Naive B cell (primary cell): ENCODE data around the gene GDE1. TPM values are rescaled to one million over a fixed set of nuclear protein-coding genes. Genes with fewer than 3 reads are reported as not detected.

Experiments used
- ATAC-seq, 2 donors: fragments of 150-1000 bp; cut with Tn5 transposase; 2 replicates each; pipeline ENCODE4 v1.10.0; 2021; ENCODE audit warnings: low read depth in 2 of 2, mild to moderate bottlenecking in 2 of 2, moderate library complexity in 2 of 2
- DNase-seq: peaks from one replicate; pipeline ENCODE4 v3.0.0; 2022
- H3K27ac Mint-ChIP-seq, 6 donors: one replicate each; pipeline ENCODE4 v1.8.0; 2020 to 2022; ENCODE audit warnings: mild to moderate bottlenecking in 6 of 6, mixed read lengths in 6 of 6, moderate library complexity in 5 of 6, inconsistent platforms in 2 of 6
- H3K27me3 Mint-ChIP-seq, 3 donors: one replicate each; pipeline ENCODE4 v1.8.0; 2021 to 2022; ENCODE audit warnings: mixed read lengths in 3 of 3, mild to moderate bottlenecking in 1 of 3
- H3K36me3 Mint-ChIP-seq, 2 donors: one replicate each; pipeline ENCODE4 v1.8.0; 2020 to 2022; ENCODE audit warnings: mixed read lengths in 2 of 2, inconsistent platforms in 1 of 2, mild to moderate bottlenecking in 1 of 2
- H3K4me1 Mint-ChIP-seq, 3 donors: one replicate each; pipeline ENCODE4 v1.8.0; 2020 to 2022; ENCODE audit warnings: mixed read lengths in 3 of 3, inconsistent platforms in 1 of 3, mild to moderate bottlenecking in 1 of 3, moderate library complexity in 1 of 3
- H3K4me3 Mint-ChIP-seq, 8 donors: one replicate each; pipeline ENCODE4 v1.8.0; 2020 to 2022; ENCODE audit warnings: mild to moderate bottlenecking in 8 of 8, mixed read lengths in 8 of 8, moderate library complexity in 8 of 8, inconsistent platforms in 2 of 8
- H3K9me3 Mint-ChIP-seq, 7 donors: one replicate each; pipeline ENCODE4 v1.8.0; 2020 to 2022; ENCODE audit warnings: mixed read lengths in 7 of 7, mild to moderate bottlenecking in 5 of 7, inconsistent platforms in 2 of 7, moderate library complexity in 1 of 7
- polyA plus RNA-seq, 6 donors: library from polyadenylated mRNA; unstranded; fragments of 300-500 nt; fragmentation: Illumina TruSeq; gene quantifications; one replicate each; pipeline ENCODE4 v1.2.3, GENCODE V29; 2021; ENCODE audit warnings: low read depth in 6 of 6

GDE1 gene
- polyA plus RNA-seq, 6 donors from 2014 or later, result 25.2 to 36.3 (median 28.2) TPM

- Mint-ChIP-seq H3K9me3 (peaks cover 0 to 1% (median 0%) of the 10 kb centered on the region in 7 donors), H3K27ac (no peak overlapping the region), H3K27me3 (no peaks in the 10 kb centered on the region), H3K4me1 (no peaks in the 10 kb centered on the region), H3K36me3 (peaks cover 25 to 35% of the 10 kb centered on the region in 2 donors), H3K4me3 (no peak overlapping the region)
- DNase-seq (no peak), ATAC-seq (no peak)
These were observed 20.4 kb upstream of the GDE1 start for GRCh38 chr16:19542138-19542821.

- Mint-ChIP-seq H3K27ac (no peak overlapping the region), H3K4me3 (no peak overlapping the region), H3K9me3 (peaks cover 0 to 1% (median 0%) of the 10 kb centered on the region in 7 donors), H3K27me3 (no peaks in the 10 kb centered on the region), H3K4me1 (no peaks in the 10 kb centered on the region), H3K36me3 (peaks cover 29 to 35% of the 10 kb centered on the region in 2 donors)
- DNase-seq (no peak), ATAC-seq (no peak)
These were observed 18.5 kb upstream of the GDE1 start for GRCh38 chr16:19540241-19540970.

GRCh38 chr16:19532601-19533000, 10.7 kb upstream of the GDE1 start:
- DNase-seq, result no peak
- no peak overlapping the region for H3K27ac Mint-ChIP-seq
- peaks cover 0 to 10% of the 10 kb centered on the region in 2 donors for H3K36me3 Mint-ChIP-seq
- H3K9me3 Mint-ChIP-seq, result no peaks in the 10 kb centered on the region
- H3K27me3 Mint-ChIP-seq, result no peaks in the 10 kb centered on the region
- no peaks in the 10 kb centered on the region for H3K4me1 Mint-ChIP-seq
- H3K4me3 Mint-ChIP-seq, result no peak overlapping the region
- no peak for ATAC-seq

- DNase-seq (no peak), ATAC-seq (no peak)
- no peaks in the 10 kb centered on the region for H3K27me3 Mint-ChIP-seq
- H3K27ac Mint-ChIP-seq, result no peak overlapping the region
- H3K9me3 Mint-ChIP-seq, result no peaks in the 10 kb centered on the region
- H3K4me3 Mint-ChIP-seq, result no peak overlapping the region
- peaks cover 12 to 20% (median 17%) of the 10 kb centered on the region in 3 donors for H3K4me1 Mint-ChIP-seq
- peaks cover 5 to 6% of the 10 kb centered on the region in 2 donors for H3K36me3 Mint-ChIP-seq
These were observed 6.8 kb upstream of the GDE1 start for GRCh38 chr16:19528666-19529065.

GRCh38 chr16:19527161-19527560, 5.3 kb upstream of the GDE1 start:
- ATAC-seq, result no peak
- H3K4me3 Mint-ChIP-seq, result no peak overlapping the region
- peaks cover 6 to 7% of the 10 kb centered on the region in 2 donors for H3K36me3 Mint-ChIP-seq
- H3K27me3 Mint-ChIP-seq, result no peaks in the 10 kb centered on the region
- H3K9me3 Mint-ChIP-seq, result no peaks in the 10 kb centered on the region
- no peak for DNase-seq
- no peak overlapping the region for H3K27ac Mint-ChIP-seq
- H3K4me1 Mint-ChIP-seq, result peaks cover 14 to 27% (median 26%) of the 10 kb centered on the region in 3 donors

- peak overlapping the region; percentile 90 to 100 (median 96) for H3K4me3 Mint-ChIP-seq
- no peaks in the 10 kb centered on the region for H3K27me3 Mint-ChIP-seq
- peaks cover 6 to 7% of the 10 kb centered on the region in 2 donors for H3K36me3 Mint-ChIP-seq
- DNase-seq, result no peak
- no peaks in the 10 kb centered on the region for H3K9me3 Mint-ChIP-seq
- ATAC-seq, result no peak
- peaks cover 28 to 43% (median 42%) of the 10 kb centered on the region in 3 donors for H3K4me1 Mint-ChIP-seq
- H3K27ac Mint-ChIP-seq, result peak overlapping the region in 2 of 6 donors; percentile 3 to 98
These were observed 3.5 kb upstream of the GDE1 start for GRCh38 chr16:19525385-19525723.

- ATAC-seq, result no peak
- H3K27ac Mint-ChIP-seq, result peak overlapping the region; percentile 84 to 98 (median 90)
- H3K36me3 Mint-ChIP-seq, result peaks cover 6 to 7% of the 10 kb centered on the region in 2 donors
- peak overlapping the region; percentile 90 to 100 (median 96) for H3K4me3 Mint-ChIP-seq
- peak; percentile 25 for DNase-seq
- H3K4me1 Mint-ChIP-seq, result peaks cover 28 to 49% (median 47%) of the 10 kb centered on the region in 3 donors
- no peaks in the 10 kb centered on the region for H3K27me3 Mint-ChIP-seq
- H3K9me3 Mint-ChIP-seq, result no peaks in the 10 kb centered on the region
These were observed 2.9 kb upstream of the GDE1 start for GRCh38 chr16:19524616-19525384.

GRCh38 chr16:19524356-19524615, 2.4 kb upstream of the GDE1 start:
- Mint-ChIP-seq H3K4me1 (peaks cover 28 to 52% (median 47%) of the 10 kb centered on the region in 3 donors), H3K27me3 (no peaks in the 10 kb centered on the region), H3K9me3 (no peaks in the 10 kb centered on the region), H3K4me3 (peak overlapping the region; percentile 90 to 100 (median 96)), H3K27ac (peak overlapping the region; percentile 84 to 98 (median 90)), H3K36me3 (peaks cover 6 to 7% of the 10 kb centered on the region in 2 donors)
- ATAC-seq (no peak), DNase-seq (no peak)

GRCh38 chr16:19523559-19524355, 1.9 kb upstream of the GDE1 start, which contains the start of gene CCP110:
TSS of gene CCP110 (plus strand) at chr16:19523942. CDS start at chr16:19527882, 3,940 bp downstream.
- Mint-ChIP-seq H3K36me3 (peaks cover 2 to 7% of the 10 kb centered on the region in 2 donors), H3K9me3 (no peaks in the 10 kb centered on the region), H3K4me1 (peaks cover 28 to 52% (median 50%) of the 10 kb centered on the region in 3 donors), H3K27ac (peak within 1 kb of the TSS; percentile 88 to 98 (median 96)), H3K27me3 (no peaks in the 10 kb centered on the region), H3K4me3 (peak within 1 kb of the TSS; percentile 90 to 100 (median 96))
- ATAC-seq, result peak; percentile 83 to 86
- DNase-seq, result peak; percentile 93

- no peak for DNase-seq
- Mint-ChIP-seq H3K4me3 (peak overlapping the region in 6 of 8 donors; percentile 10 to 96 (median 68)), H3K27ac (peak overlapping the region in 1 of 6 donors; percentile 88), H3K27me3 (no peaks in the 10 kb centered on the region), H3K36me3 (peaks cover 0 to 7% of the 10 kb centered on the region in 2 donors), H3K9me3 (no peaks in the 10 kb centered on the region), H3K4me1 (peaks cover 32 to 55% (median 52%) of the 10 kb centered on the region in 3 donors)
- ATAC-seq, result no peak
These were observed 1.3 kb upstream of the GDE1 start for GRCh38 chr16:19523184-19523558.

- no peaks in the 10 kb centered on the region for H3K27me3 Mint-ChIP-seq
- H3K9me3 Mint-ChIP-seq, result no peaks in the 10 kb centered on the region
- peak overlapping the region in 6 of 8 donors; percentile 93 to 99 (median 96) for H3K4me3 Mint-ChIP-seq
- no peak for DNase-seq
- H3K27ac Mint-ChIP-seq, result peak overlapping the region in 4 of 6 donors; percentile 36 to 91 (median 72)
- peaks cover 0 to 7% of the 10 kb centered on the region in 2 donors for H3K36me3 Mint-ChIP-seq
- ATAC-seq, result no peak
- H3K4me1 Mint-ChIP-seq, result peaks cover 32 to 55% (median 52%) of the 10 kb centered on the region in 3 donors
These were observed 862 bp upstream of the GDE1 start for GRCh38 chr16:19522760-19523159.

GRCh38 chr16:19522397-19522732, 467 bp upstream of the GDE1 start:
- H3K27ac Mint-ChIP-seq, result peak overlapping the region; percentile 89 to 98 (median 94)
- H3K4me3 Mint-ChIP-seq, result peak overlapping the region; percentile 93 to 99 (median 96)
- no peaks in the 10 kb centered on the region for H3K27me3 Mint-ChIP-seq
- DNase-seq (no peak), ATAC-seq (no peak)
- H3K9me3 Mint-ChIP-seq, result no peaks in the 10 kb centered on the region
- peaks cover 0 to 9% of the 10 kb centered on the region in 2 donors for H3K36me3 Mint-ChIP-seq
- peaks cover 32 to 55% (median 52%) of the 10 kb centered on the region in 3 donors for H3K4me1 Mint-ChIP-seq

GRCh38 chr16:19520861-19521331, 1.0 kb downstream of the GDE1 start:
- DNase-seq (no peak), ATAC-seq (no peak)
- peak overlapping the region; percentile 93 to 99 (median 96) for H3K4me3 Mint-ChIP-seq
- H3K4me1 Mint-ChIP-seq, result peaks cover 34 to 55% (median 52%) of the 10 kb centered on the region in 3 donors
- peaks cover 4 to 17% of the 10 kb centered on the region in 2 donors for H3K36me3 Mint-ChIP-seq
- no peaks in the 10 kb centered on the region for H3K27me3 Mint-ChIP-seq
- peak overlapping the region; percentile 85 to 98 (median 90) for H3K27ac Mint-ChIP-seq
- no peaks in the 10 kb centered on the region for H3K9me3 Mint-ChIP-seq
